Activated naive CD8-positive, alpha-beta T cell treated with anti-CD3 and anti-CD28 coated beads for 36 hours (primary cell): ENCODE data around the gene STOM. TPM values are rescaled to one million over a fixed set of nuclear protein-coding genes. Genes with fewer than 3 reads are reported as not detected.
A peak's percentile ranks its signal among the peaks of the same experiment; 100 is the strongest.
"Not testable (repeated sequence)": the region's sequence is repeated elsewhere in the genome, so short reads cannot be mapped to it uniquely, and the experiment has no call there.

ENCODE experiments used
- DNase-seq: peaks from one replicate; pipeline ENCODE4 v3.0.0; 2021
- H3K27ac Mint-ChIP-seq: one replicate; pipeline ENCODE4 v1.8.0; 2022; ENCODE audit warnings: mild to moderate bottlenecking, moderate library complexity, mixed read lengths
- H3K27me3 Mint-ChIP-seq: one replicate; pipeline ENCODE4 v1.8.0; 2022; ENCODE audit warnings: mild to moderate bottlenecking, mixed read lengths
- H3K36me3 Mint-ChIP-seq: one replicate; pipeline ENCODE4 v1.8.0; 2021; ENCODE audit warnings: mild to moderate bottlenecking, mixed read lengths
- H3K4me1 Mint-ChIP-seq: one replicate; pipeline ENCODE4 v1.8.0; 2021; ENCODE audit warnings: mixed read lengths
- H3K4me3 Mint-ChIP-seq: one replicate; pipeline ENCODE4 v1.8.0; 2022; ENCODE audit warnings: mild to moderate bottlenecking, moderate library complexity, mixed read lengths
- H3K9me3 Mint-ChIP-seq: one replicate; pipeline ENCODE4 v1.8.0; 2022; ENCODE audit warnings: mixed read lengths
- total RNA-seq, 2 experiments: library from RNA; stranded (reverse); gene quantifications; one replicate each; pipeline ENCODE4 v1.2.3, GENCODE V29; 2021

Gene STOM, protein sequence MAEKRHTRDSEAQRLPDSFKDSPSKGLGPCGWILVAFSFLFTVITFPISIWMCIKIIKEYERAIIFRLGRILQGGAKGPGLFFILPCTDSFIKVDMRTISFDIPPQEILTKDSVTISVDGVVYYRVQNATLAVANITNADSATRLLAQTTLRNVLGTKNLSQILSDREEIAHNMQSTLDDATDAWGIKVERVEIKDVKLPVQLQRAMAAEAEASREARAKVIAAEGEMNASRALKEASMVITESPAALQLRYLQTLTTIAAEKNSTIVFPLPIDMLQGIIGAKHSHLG
- total RNA-seq, result 10 to 100 TPM; 36.0 to 36.3 TPM

DNA sequence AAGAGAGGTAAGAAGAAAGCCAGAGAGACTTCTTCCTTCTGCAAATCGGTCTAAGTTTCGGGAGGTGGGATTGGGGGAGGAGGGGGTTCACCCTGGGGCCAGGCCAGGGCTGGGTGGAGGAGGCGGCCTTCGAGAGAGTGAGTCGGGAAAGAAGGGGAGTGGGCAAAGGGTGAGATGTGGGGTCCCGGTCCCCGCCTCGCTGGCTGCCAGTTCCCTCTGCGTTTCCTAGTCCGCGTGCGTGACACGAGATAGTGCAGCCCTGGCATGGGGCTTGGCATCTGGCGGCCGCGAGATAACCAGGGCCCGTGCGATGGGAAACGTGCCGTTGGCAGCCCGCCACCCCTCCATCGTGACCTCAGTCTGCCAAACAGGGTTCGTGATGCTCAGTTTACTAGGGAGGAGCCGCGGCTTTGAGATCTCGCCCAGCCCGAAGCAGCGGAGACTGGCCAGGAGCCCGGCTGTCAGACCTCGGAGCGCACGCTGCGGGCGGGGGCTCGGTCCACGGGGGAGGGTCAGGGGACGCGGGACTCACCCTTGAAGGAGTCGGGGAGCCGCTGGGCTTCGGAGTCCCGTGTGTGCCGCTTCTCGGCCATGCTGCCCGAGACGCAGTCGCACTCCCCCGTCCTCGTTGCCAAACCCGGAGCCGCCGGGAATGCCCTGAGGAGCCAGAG lies at the start of gene STOM:
TSS of gene STOM (minus strand) at position 656 of the 671 bp plus-strand sequence. CDS start at position 593, 63 bp downstream.
- Mint-ChIP-seq H3K4me3 (peak within 1 kb of the TSS; percentile 85), H3K27me3 (no peaks in the 10 kb centered on the region), H3K9me3 (peaks cover 7% of the 10 kb centered on the region), H3K36me3 (peaks cover 7% of the 10 kb centered on the region), H3K27ac (peak within 1 kb of the TSS; percentile 94), H3K4me1 (peaks cover 27% of the 10 kb centered on the region)
- DNase-seq, result no peak

DNA sequence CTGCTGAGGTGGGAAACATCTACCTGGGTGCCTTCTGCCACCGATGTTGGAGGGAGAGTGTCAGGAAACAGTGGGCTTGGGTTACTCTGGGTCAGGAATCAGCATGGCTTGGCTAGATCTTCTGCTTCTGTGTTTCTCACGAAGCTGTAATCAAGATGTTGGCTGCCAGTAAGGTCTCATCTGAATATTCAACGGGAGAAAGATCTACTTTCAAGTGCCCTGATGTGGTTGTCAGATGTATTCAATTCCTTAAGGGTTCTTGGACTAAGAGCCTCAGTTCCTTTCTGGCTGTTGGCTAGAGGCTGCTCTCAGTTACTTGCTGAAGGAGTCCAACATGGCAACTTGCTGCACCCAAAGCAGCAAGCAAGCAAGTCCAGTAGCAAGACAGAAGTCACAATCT lies 41.9 kb upstream of the STOM start:
- Mint-ChIP-seq H3K27me3 (no peaks in the 10 kb centered on the region), H3K4me1 (no peaks in the 10 kb centered on the region), H3K9me3 (no peaks in the 10 kb centered on the region), H3K4me3 (no peak overlapping the region), H3K36me3 (no peaks in the 10 kb centered on the region), H3K27ac (no peak overlapping the region)
- no peak for DNase-seq

DNA sequence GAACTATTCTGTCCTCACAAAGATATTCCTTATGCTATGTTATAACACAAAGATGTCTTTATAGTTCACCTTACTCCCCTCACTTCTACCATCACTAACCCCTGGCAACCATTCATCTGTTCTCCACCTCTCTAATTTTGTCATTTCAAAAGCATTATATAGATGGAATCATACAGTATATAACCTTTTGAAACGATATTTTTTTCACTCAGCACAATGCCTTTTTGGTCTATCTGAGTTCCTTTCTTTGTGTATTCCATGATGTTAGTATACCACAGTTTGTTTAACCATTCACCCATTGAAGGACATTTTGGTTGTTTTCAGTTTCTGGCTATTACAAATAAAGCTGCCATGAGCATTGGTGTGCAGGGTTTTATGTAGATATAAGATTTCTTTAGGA lies 35.8 kb upstream of the STOM start:
- Mint-ChIP-seq H3K4me1 (no peaks in the 10 kb centered on the region), H3K4me3 (no peak overlapping the region), H3K27ac (no peak overlapping the region), H3K36me3 (no peaks in the 10 kb centered on the region), H3K9me3 (no peaks in the 10 kb centered on the region), H3K27me3 (no peaks in the 10 kb centered on the region)
- no peak for DNase-seq

DNA sequence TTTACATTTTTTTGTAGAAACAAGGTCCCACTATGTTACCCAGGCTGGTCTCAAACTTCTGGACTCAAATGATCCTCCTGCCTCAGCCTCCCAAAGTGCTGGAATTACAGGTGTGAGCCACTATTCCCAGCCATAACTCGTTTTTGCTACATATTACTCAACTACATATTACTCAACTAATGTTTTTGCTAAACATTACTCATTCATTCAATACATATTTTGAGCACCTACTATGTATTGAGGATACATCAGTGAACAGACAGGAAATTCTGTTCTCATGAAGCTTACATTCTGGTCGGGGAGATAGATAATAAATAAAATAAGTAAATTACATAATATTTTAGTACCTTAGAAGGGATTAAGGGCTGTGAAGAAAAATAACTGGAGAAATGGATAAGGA lies 34.9 kb upstream of the STOM start:
- Mint-ChIP-seq H3K4me3 (no peak overlapping the region), H3K4me1 (no peaks in the 10 kb centered on the region)

DNA sequence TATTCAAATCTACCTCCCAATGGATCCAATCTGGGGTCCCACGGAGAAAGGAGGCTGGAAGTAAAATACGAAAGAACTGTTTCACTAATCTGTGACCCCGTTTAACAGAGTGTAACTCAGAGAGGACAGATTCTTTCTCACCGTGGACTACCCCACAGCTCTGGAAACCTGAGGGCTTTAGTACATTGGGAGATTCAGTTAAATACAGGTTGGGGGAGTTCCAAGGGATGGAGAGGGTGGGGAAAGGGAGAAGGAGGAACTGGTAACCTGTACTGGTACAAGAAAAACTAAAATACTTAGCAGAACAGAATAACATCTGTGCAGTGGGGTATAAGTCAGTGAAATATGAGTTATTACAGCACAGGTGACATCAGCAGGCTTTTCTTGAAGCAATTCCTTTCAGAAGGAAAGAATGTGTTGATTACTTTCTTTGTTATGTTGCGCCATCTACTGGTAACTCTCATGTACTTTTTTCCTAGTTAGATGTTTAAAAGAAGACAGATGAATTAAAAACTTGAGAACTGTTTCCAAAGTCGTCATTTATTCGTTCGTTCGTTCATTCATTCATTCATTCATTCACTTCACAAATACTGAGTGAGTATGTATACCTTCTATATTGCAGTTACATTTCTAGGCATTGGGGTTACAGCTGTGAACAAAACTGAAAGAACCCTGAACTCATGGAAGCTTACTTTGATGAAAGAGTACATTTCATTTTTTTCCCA lies 30.0 kb upstream of the STOM start:
- Mint-ChIP-seq H3K27ac (no peak overlapping the region), H3K27me3 (no peaks in the 10 kb centered on the region), H3K4me3 (no peak overlapping the region), H3K9me3 (no peaks in the 10 kb centered on the region), H3K36me3 (no peaks in the 10 kb centered on the region), H3K4me1 (no peaks in the 10 kb centered on the region)
- no peak for DNase-seq

More for the DNA sequence above, 34.9 kb upstream of the STOM start:
- no peak overlapping the region for H3K27ac Mint-ChIP-seq
- H3K9me3 Mint-ChIP-seq, result no peaks in the 10 kb centered on the region
- no peaks in the 10 kb centered on the region for H3K36me3 Mint-ChIP-seq
- DNase-seq, result no peak
- H3K27me3 Mint-ChIP-seq, result no peaks in the 10 kb centered on the region

DNA sequence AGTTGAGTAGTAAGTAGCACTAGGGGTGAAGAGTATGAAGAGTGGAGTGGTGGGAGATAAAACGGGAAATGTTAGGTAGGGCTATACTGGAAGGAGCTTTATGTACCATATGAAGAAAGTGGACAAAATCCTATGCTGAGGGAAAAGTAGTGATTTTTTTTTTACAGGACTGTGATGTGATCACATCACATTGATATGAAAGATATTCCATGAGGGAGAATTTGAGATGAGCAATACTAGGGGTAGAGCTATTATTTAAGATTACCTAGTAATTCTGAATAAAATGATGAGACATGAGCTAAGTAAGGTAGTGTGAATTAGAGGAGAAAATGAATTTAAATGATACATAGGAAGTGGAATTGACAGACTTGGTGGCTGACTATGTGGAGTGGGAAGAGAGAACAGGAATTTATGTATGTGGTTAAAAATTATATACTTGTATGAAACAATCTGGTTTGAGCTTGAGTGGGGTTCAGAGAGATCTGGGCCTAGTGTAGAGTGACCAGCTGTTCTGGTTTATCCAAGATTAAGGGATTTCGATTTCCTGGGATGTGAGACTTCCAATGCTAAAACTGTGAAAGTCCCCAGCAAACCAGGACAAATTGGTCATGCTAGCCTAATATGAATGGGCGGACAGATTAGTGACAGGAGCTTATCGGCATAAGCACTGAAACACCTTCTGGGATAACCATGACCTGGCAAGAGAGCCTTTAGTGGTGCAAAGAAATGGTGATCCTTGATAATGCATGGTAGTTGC lies 29.3 kb upstream of the STOM start:
- no peaks in the 10 kb centered on the region for H3K4me1 Mint-ChIP-seq
- no peaks in the 10 kb centered on the region for H3K27me3 Mint-ChIP-seq
- no peaks in the 10 kb centered on the region for H3K9me3 Mint-ChIP-seq
- no peak for DNase-seq
- no peak overlapping the region for H3K4me3 Mint-ChIP-seq
- H3K27ac Mint-ChIP-seq, result no peak overlapping the region
- no peaks in the 10 kb centered on the region for H3K36me3 Mint-ChIP-seq

DNA sequence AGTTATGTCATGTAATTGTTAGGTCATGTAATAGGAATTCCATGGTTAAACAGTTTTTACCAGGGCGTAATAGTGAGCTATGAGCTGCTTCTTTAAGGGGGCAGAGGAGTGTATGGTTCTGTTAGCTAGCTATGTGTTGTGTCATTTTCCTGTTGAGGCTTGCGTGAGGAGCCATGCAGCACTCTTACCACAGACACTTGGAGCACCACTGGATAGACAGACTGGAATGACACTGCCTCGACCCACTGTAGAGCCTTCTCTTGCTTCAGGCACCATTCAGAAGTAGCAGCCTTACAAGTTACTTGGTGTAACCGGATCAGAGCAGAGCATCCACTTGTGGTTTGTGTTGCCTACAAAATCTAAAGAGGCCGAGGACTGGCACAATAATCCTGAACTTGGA lies 28.3 kb upstream of the STOM start:
- no peaks in the 10 kb centered on the region for H3K27me3 Mint-ChIP-seq
- no peaks in the 10 kb centered on the region for H3K9me3 Mint-ChIP-seq
- no peak overlapping the region for H3K4me3 Mint-ChIP-seq
- H3K27ac Mint-ChIP-seq, result no peak overlapping the region
- no peak for DNase-seq
- no peaks in the 10 kb centered on the region for H3K36me3 Mint-ChIP-seq
- peaks cover 2% of the 10 kb centered on the region for H3K4me1 Mint-ChIP-seq

DNA sequence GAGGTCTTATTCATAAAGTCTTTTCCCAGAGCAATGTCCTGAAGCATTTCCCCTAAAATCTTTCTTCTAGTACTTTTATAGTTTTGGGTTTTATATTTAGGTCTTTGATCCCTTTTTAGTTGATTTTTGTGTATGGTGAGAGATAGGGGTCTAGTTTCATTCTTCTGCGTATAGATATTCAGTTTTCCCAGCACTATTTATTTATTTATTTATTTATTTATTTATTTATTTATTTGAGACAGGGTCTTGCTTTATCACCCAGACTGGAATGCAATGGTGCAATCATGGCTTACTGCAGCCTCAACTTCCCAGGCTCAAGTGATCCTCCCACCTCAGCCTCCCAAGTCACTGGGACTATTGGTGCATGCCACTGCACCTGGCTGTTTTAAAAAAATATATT lies 27.2 kb upstream of the STOM start:
- H3K36me3 Mint-ChIP-seq, H3K27me3 Mint-ChIP-seq, H3K4me3 Mint-ChIP-seq, H3K27ac Mint-ChIP-seq, H3K4me1 Mint-ChIP-seq, DNase-seq, H3K9me3 Mint-ChIP-seq: not testable (repeated sequence)

DNA sequence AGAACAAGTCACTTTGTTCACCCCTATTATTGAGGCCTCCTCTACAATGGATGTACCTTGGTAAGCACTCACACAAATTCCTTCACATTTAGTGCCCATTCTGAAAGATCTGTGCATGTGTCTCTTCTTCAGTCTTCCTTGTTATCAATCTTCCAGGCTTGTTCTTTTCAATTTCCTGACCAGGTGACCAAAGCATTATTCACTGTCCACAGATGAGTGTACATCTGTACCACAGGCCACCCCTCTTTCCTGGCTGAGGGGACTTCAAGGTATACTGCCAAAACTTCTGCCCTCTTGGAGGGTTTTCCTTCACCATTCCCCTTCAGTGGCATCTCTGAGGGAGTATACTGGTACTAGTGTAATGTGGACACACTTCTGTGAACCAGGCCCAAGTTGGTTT lies 25.5 kb upstream of the STOM start:
- Mint-ChIP-seq H3K36me3 (no peaks in the 10 kb centered on the region), H3K4me3 (no peak overlapping the region), H3K27me3 (no peaks in the 10 kb centered on the region), H3K27ac (no peak overlapping the region), H3K4me1 (peaks cover 7% of the 10 kb centered on the region), H3K9me3 (no peaks in the 10 kb centered on the region)
- no peak for DNase-seq

DNA sequence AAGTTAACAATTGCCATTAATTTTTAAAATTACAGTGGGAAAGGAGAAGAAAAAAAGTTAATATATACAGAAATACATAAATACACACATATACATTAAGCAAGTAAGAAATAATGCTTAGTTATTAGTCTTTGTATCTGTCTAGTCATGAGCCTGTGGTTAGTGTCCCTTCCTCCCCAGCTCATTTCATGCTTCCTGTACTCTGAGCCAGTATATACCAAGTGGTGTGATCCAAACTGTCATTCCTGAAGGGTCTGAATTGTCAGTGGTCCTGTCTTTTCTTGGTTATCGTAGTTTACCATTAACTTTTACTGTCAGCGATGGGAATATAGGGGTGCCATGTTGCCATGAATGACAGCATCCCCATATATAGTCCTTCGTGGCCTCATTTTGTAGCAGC lies 24.2 kb upstream of the STOM start:
- no peak overlapping the region for H3K27ac Mint-ChIP-seq
- H3K36me3 Mint-ChIP-seq, result no peaks in the 10 kb centered on the region
- no peaks in the 10 kb centered on the region for H3K9me3 Mint-ChIP-seq
- no peak for DNase-seq
- peaks cover 7% of the 10 kb centered on the region for H3K4me1 Mint-ChIP-seq
- H3K27me3 Mint-ChIP-seq, result no peaks in the 10 kb centered on the region
- no peak overlapping the region for H3K4me3 Mint-ChIP-seq

DNA sequence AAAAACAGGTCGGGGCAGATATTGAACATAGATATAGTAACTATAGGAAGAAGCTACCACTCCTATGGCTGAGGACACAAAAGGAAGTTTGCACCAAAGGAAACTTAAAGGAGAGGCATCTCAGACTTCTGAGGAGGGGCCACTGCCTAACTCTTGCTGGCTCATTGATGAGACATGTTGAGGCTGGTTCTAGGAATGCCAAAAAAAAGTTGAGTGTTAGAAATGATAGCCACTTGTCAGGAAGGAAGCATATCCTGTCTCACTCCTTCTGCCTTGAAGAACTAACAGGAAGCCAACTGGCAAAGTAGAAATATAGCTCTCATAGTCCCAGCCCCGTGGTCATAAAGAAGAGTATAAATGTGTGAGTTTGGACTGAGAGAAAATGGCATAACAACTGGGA lies 23.3 kb upstream of the STOM start:
- no peak overlapping the region for H3K27ac Mint-ChIP-seq
- H3K4me1 Mint-ChIP-seq, result peaks cover 7% of the 10 kb centered on the region
- no peaks in the 10 kb centered on the region for H3K36me3 Mint-ChIP-seq
- no peak overlapping the region for H3K4me3 Mint-ChIP-seq
- DNase-seq, result no peak
- H3K9me3 Mint-ChIP-seq, result no peaks in the 10 kb centered on the region
- H3K27me3 Mint-ChIP-seq, result no peaks in the 10 kb centered on the region

DNA sequence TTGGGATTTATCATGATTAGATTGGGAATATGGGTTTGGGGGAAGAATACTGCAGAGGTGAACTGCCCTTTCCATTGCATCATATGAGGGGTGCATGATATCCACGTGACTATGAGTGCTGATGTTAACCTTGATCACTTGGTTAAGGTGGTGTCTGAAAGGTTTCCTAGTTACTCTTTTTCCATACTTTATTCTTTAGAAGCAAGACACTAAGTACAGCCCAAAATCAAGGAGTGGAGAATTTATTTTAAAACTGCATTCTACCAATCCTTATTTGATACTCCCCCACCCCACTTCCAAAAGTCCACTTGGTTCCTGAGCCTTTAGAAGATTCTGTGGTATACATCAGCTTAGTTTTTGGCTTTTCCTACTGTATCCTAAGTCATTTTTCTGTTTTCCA lies 20.3 kb upstream of the STOM start:
- no peaks in the 10 kb centered on the region for H3K27me3 Mint-ChIP-seq
- DNase-seq, result no peak
- no peak overlapping the region for H3K27ac Mint-ChIP-seq
- no peaks in the 10 kb centered on the region for H3K9me3 Mint-ChIP-seq
- peaks cover 7% of the 10 kb centered on the region for H3K4me1 Mint-ChIP-seq
- no peak overlapping the region for H3K4me3 Mint-ChIP-seq
- H3K36me3 Mint-ChIP-seq, result no peaks in the 10 kb centered on the region

DNA sequence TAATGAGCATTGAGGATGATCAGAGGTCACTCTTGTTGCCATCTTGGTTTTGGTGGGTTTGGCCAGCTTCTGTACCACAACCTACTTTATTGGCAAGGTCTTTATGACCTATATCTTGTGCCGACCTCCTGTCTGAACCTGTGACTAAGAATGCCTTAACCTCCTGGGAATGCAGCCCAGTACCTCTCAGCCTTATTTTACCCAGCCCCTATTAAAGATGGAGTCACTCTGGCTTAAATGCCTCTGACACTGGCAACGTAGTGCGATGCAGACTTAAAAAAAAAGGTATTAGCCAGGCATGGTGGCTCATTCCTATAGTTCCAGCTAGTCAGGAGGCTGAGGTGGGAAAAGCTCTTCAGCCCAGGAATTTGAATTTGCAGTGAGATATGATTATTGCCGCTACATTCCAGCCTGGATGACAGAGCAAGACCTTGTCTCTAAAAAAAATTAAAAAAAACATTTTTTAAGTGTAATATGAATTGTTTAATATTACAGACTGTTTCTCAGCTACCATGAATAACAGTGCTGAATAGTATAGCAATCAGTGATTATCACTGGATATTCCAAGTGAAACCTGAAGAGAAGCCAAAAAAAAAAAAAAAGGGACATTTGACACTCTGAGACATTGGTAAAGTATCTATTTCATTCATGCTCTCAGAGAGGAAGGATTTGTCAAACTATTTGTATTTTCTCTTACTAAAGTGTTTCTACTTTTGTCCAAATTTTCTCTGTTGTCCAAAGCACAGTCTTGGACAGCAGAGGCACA lies 18.3 kb upstream of the STOM start:
- H3K4me1 Mint-ChIP-seq, result peaks cover 4% of the 10 kb centered on the region
- no peak for DNase-seq
- no peaks in the 10 kb centered on the region for H3K36me3 Mint-ChIP-seq
- no peak overlapping the region for H3K27ac Mint-ChIP-seq
- H3K27me3 Mint-ChIP-seq, result no peaks in the 10 kb centered on the region
- no peaks in the 10 kb centered on the region for H3K9me3 Mint-ChIP-seq
- H3K4me3 Mint-ChIP-seq, result no peak overlapping the region

DNA sequence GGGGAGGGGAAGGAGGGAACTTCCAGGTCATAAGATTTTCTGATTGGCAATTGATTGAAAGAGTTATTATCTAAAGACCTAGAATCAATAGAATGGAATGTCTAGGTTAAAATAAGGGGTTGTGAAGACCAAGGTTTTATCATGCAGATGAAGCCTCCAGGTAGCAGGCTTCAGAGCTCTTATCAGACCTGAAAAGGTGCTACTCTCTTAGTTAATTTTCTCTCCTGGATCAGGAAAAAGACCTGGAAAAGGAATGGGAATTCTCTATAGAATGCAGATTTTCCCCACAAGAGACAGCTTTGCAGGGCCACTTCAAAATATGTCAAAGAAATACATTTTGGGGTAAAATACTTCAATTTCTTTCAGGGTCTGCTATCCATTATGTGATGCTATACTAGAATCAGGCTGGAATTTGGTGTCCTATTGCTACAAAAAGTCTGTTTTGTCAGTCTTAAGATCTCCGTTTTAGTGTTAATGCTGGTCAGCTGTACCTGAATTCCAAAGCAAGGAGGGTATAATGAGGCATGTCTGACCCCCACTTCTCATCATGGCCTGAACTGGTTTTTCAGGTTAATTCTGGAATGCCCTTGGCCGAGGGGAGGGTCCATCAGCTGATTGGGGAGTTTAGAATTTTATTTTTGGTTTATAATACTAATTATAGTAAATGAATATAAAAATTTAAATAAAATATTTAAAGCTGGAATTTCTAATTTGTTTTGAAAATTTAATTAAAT lies 16.6 kb upstream of the STOM start:
- Mint-ChIP-seq H3K4me1 (no peaks in the 10 kb centered on the region), H3K9me3 (no peaks in the 10 kb centered on the region), H3K4me3 (no peak overlapping the region)

More for the DNA sequence above, 16.6 kb upstream of the STOM start:
- no peaks in the 10 kb centered on the region for H3K27me3 Mint-ChIP-seq
- no peak for DNase-seq
- H3K27ac Mint-ChIP-seq, result no peak overlapping the region
- no peaks in the 10 kb centered on the region for H3K36me3 Mint-ChIP-seq
